Keratinocyte (primary cell): ENCODE results near the gene CIB4.

Source experiments
- EZH2 ChIP-seq: IDR thresholded peaks from one replicate; pipeline ENCODE4 v1.6.1; 2012; ENCODE audit warnings: inconsistent platforms, mild to moderate bottlenecking, low read length, moderate library complexity
- TF ChIP-seq, protein P1 (sequence below), 3 experiments: IDR thresholded peaks in 1 of 3; conservative IDR thresholded peaks in 1 of 3; optimal IDR thresholded peaks in 1 of 3; 2 replicates in 2 of 3; 3 replicates in 1 of 3; pipeline versions ENCODE3 to v1.5.1; 2011; ENCODE audit warnings: low read length in 3 of 3, mild to moderate bottlenecking in 3 of 3, moderate library complexity in 2 of 3, control low read depth in 1 of 3, inconsistent platforms in 1 of 3; ENCODE audit not compliant: insufficient read depth in 2 of 3; ENCODE audit errors: extremely low read depth in 1 of 3

DNA sequence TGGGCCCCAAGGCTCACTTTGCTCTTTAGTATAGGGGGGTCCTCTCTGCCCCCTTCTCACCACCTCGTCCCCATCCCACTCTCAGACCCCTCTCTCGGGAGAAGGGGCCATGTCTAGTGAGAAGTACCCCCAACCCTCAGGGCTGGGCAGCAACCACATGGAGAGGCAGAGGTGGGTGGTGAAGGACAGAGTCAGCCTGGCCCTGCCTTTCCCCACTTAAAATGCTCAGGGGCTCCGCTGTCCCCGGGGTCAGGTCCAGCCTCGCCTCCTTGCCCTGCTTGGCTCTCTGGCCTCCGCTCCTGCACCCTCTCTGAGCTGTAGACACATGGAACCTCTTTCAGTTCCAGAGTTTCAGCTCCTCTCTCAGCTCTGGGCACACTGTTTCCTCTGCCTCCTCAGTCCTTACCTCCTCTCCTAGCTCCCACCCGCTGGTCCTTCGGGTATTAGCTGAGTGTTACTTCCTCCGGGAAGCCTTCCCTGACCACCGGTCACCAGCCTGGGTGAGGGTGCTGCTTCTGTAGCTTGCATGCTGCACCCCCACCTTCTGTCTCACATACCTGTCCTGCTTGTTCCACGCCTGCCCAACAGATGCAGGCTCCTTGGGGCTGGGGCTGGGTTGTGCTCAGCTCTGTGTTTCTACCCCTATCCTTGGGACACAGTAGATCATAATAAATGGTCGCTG, 83.8 kb downstream of the CIB4 start:
- TF ChIP-seq, protein P1, sequence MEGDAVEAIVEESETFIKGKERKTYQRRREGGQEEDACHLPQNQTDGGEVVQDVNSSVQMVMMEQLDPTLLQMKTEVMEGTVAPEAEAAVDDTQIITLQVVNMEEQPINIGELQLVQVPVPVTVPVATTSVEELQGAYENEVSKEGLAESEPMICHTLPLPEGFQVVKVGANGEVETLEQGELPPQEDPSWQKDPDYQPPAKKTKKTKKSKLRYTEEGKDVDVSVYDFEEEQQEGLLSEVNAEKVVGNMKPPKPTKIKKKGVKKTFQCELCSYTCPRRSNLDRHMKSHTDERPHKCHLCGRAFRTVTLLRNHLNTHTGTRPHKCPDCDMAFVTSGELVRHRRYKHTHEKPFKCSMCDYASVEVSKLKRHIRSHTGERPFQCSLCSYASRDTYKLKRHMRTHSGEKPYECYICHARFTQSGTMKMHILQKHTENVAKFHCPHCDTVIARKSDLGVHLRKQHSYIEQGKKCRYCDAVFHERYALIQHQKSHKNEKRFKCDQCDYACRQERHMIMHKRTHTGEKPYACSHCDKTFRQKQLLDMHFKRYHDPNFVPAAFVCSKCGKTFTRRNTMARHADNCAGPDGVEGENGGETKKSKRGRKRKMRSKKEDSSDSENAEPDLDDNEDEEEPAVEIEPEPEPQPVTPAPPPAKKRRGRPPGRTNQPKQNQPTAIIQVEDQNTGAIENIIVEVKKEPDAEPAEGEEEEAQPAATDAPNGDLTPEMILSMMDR (optimal IDR thresholded peaks at IDR 0.05 in 1 of 3, IDR thresholded peaks at IDR 0.05 in 1 of 3, conservative IDR thresholded peaks at IDR 0.05 in 1 of 3; ENCODE audit: extremely low read depth in 1 of 3, insufficient read depth in 2 of 3, low read length in 3 of 3) = no peak
- TF ChIP-seq EZH2 = no peak
